ENCODE data around the gene TOP3A.

DNA sequence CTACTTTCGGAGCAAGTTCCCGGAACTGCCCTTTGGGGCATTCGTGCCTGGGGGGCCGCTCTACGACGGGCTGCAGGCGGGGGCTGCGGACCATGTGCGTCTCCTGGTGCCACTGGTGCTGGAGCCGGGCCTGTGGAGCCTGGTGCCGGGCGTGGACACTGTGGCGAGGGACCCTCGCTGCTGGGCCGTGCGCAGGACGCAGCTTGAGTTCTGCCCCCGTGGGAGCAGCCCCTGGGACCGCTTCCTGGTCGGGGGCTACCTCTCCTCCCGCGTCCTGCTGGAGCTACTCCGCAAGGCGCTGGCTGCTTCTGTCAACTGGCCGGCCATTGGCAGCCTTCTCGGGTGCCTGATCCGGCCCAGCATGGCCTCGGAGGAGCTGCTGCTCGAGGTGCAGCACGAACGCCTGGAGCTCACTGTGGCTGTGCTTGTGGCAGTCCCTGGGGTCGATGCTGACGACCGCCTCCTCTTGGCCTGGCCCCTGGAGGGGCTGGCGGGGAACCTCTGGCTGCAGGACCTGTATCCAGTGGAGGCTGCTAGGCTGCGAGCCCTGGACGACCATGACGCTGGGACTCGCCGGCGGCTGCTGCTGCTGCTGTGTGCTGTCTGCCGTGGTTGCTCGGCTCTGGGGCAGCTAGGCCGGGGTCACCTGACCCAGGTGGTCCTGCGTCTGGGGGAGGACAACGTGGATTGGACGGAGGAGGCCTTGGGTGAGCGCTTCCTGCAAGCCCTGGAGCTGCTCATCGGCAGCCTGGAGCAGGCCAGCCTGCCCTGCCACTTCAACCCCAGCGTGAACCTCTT, 50.7 kb downstream of the TOP3A start:
- no peak for TF ChIP-seq EZH2 (IDR thresholded peaks at IDR 0.05; ENCODE audit: borderline replicate concordance, low read length)
- TF ChIP-seq, protein P1, sequence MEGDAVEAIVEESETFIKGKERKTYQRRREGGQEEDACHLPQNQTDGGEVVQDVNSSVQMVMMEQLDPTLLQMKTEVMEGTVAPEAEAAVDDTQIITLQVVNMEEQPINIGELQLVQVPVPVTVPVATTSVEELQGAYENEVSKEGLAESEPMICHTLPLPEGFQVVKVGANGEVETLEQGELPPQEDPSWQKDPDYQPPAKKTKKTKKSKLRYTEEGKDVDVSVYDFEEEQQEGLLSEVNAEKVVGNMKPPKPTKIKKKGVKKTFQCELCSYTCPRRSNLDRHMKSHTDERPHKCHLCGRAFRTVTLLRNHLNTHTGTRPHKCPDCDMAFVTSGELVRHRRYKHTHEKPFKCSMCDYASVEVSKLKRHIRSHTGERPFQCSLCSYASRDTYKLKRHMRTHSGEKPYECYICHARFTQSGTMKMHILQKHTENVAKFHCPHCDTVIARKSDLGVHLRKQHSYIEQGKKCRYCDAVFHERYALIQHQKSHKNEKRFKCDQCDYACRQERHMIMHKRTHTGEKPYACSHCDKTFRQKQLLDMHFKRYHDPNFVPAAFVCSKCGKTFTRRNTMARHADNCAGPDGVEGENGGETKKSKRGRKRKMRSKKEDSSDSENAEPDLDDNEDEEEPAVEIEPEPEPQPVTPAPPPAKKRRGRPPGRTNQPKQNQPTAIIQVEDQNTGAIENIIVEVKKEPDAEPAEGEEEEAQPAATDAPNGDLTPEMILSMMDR (IDR thresholded peaks at IDR 0.05; ENCODE audit: low read length): no peak
